HepG2 (cell line): ENCODE measurements around the gene DIMT1. TPM values are rescaled to one million over a fixed set of nuclear protein-coding genes. Genes with fewer than 3 reads are reported as not detected.

Experiments
- EZH2 ChIP-seq: conservative IDR thresholded peaks from 2 replicates; pipeline ENCODE4 v1.6.1; 2012; ENCODE audit warnings: mild to moderate bottlenecking, low read depth, low read length, moderate library complexity
- HIC2 ChIP-seq: sonication (generic); formaldehyde crosslinking; IDR thresholded peaks from 2 replicates; pipeline ENCODE4 v1.9.0; 2022; ENCODE audit warnings: low read depth, missing genetic modification reagents
- MAZ ChIP-seq, 2 experiments: sonication (generic) in 1 of 2; formaldehyde crosslinking in 1 of 2; IDR thresholded peaks; 2 replicates each; pipeline versions ENCODE4 v1.5.0 to v1.6.1; 2012 to 2020; ENCODE audit warnings: low read depth in 2 of 2, mild to moderate bottlenecking in 2 of 2, borderline replicate concordance in 1 of 2, improper control_type of control experiment in 1 of 2, low read length in 1 of 2, missing genetic modification reagents in 1 of 2, moderate library complexity in 1 of 2
- SALL1 ChIP-seq: sonication (generic); formaldehyde crosslinking; IDR thresholded peaks from 2 replicates; pipeline ENCODE4 v1.8.0; 2022; ENCODE audit warnings: mild to moderate bottlenecking, missing genetic modification reagents
- SMC3 ChIP-seq: IDR thresholded peaks from 2 replicates; pipeline ENCODE4 v1.6.1; 2011; ENCODE audit warnings: low read length, improper control_type of control experiment
- TAF1 ChIP-seq: sonication (generic); formaldehyde crosslinking; IDR thresholded peaks from 2 replicates; pipeline ENCODE4 v1.4.0; 2020; ENCODE audit warnings: missing genetic modification reagents
- ZBTB39 ChIP-seq: sonication (generic); formaldehyde crosslinking; IDR thresholded peaks from 2 replicates; pipeline ENCODE4 v1.5.0; 2020; ENCODE audit warnings: missing genetic modification reagents
- polyA plus RNA-seq, 8 experiments: library from polyadenylated mRNA; depleted of rRNA in 3 of 8; stranded (reverse) in 7 of 8; unstranded in 1 of 8; fragments of >200 nt; fragmentation: Illumina TruSeq in 4 of 8; extraction: Trizol in 4 of 8; gene quantifications; 2 replicates each; pipeline versions ENCODE4 v1.2.1 to v1.2.3, GENCODE V29; 2011 to 2016; ENCODE audit warnings: low read depth in 4 of 8, missing spikeins in 1 of 8, mixed read lengths in 1 of 8; ENCODE audit not compliant: insufficient read depth in 1 of 8
- total RNA-seq, 5 experiments: library from RNA; depleted of rRNA; stranded (reverse); fragments of >200 nt; fragmentation: Illumina TruSeq; extraction: Trizol; gene quantifications; 2 replicates each; pipeline ENCODE4 v1.2.3, GENCODE V29; 2016; ENCODE audit warnings: low read depth in 1 of 5
- TF ChIP-seq, protein P1 (sequence below): sonication (generic); formaldehyde crosslinking; IDR thresholded peaks from one replicate; pipeline ENCODE4 v1.5.1; 2020; ENCODE audit warnings: mild to moderate bottlenecking, missing genetic modification reagents; ENCODE audit errors: not compliant biosample characterization
- TF ChIP-seq, protein P2 (sequence below): sonication (generic); formaldehyde crosslinking; IDR thresholded peaks from 2 replicates; pipeline ENCODE4 v1.5.1; 2020; ENCODE audit warnings: missing genetic modification reagents, mild to moderate bottlenecking, borderline replicate concordance

DIMT1 gene
- total and polyA plus RNA-seq, 2 of the 13 experiments (the other 11 are each of a cell fraction or from before 2014, with no cell fraction given): 16.1 to 35.2 TPM

- TF ChIP-seq, protein P1, sequence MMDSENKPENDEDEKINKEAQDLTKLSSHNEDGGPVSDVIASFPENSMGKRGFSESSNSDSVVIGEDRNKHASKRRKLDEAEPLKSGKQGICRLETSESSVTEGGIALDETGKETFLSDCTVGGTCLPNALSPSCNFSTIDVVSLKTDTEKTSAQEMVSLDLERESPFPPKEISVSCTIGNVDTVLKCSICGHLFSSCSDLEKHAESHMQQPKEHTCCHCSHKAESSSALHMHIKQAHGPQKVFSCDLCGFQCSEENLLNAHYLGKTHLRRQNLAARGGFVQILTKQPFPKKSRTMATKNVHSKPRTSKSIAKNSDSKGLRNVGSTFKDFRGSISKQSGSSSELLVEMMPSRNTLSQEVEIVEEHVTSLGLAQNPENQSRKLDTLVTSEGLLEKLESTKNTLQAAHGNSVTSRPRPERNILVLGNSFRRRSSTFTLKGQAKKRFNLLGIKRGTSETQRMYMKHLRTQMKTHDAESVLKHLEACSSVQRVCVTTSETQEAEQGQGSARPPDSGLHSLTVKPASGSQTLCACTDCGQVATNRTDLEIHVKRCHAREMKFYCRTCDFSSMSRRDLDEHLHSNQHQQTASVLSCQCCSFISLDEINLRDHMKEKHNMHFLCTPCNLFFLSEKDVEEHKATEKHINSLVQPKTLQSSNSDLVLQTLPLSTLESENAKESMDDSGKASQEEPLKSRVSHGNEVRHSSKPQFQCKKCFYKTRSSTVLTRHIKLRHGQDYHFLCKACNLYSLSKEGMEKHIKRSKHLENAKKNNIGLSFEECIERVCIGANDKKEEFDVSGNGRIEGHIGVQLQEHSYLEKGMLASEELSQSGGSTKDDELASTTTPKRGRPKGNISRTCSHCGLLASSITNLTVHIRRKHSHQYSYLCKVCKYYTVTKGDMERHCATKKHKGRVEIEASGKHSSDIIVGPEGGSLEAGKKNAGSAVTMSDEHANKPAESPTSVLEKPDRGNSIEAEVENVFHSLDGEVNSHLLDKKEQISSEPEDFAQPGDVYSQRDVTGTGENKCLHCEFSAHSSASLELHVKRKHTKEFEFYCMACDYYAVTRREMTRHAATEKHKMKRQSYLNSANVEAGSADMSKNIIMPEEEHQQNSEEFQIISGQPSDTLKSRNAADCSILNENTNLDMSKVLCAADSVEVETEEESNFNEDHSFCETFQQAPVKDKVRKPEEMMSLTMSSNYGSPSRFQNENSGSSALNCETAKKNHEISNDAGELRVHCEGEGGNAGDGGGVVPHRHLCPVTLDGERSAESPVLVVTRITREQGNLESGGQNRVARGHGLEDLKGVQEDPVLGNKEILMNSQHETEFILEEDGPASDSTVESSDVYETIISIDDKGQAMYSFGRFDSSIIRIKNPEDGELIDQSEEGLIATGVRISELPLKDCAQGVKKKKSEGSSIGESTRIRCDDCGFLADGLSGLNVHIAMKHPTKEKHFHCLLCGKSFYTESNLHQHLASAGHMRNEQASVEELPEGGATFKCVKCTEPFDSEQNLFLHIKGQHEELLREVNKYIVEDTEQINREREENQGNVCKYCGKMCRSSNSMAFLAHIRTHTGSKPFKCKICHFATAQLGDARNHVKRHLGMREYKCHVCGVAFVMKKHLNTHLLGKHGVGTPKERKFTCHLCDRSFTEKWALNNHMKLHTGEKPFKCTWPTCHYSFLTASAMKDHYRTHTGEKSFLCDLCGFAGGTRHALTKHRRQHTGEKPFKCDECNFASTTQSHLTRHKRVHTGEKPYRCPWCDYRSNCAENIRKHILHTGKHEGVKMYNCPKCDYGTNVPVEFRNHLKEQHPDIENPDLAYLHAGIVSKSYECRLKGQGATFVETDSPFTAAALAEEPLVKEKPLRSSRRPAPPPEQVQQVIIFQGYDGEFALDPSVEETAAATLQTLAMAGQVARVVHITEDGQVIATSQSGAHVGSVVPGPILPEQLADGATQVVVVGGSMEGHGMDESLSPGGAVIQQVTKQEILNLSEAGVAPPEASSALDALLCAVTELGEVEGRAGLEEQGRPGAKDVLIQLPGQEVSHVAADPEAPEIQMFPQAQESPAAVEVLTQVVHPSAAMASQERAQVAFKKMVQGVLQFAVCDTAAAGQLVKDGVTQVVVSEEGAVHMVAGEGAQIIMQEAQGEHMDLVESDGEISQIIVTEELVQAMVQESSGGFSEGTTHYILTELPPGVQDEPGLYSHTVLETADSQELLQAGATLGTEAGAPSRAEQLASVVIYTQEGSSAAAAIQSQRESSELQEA (CRISPR knock-in tag): peak; percentile 74
- TF ChIP-seq TAF1 (CRISPR knock-in tag) (peak; percentile 92), SALL1 (CRISPR knock-in tag) (peak; percentile 91), EZH2 (no peak), SMC3 (no peak), MAZ (IDR thresholded peaks at IDR 0.05; ENCODE audit: borderline replicate concordance, low read depth, low read length) (no peak), MAZ (CRISPR knock-in tag; IDR thresholded peaks at IDR 0.05; ENCODE audit: low read depth) (peak; percentile 89; the same call in 1 of the 2 replicates), HIC2 (CRISPR knock-in tag) (no peak), ZBTB39 (CRISPR knock-in tag) (no peak)
- TF ChIP-seq, protein P2, sequence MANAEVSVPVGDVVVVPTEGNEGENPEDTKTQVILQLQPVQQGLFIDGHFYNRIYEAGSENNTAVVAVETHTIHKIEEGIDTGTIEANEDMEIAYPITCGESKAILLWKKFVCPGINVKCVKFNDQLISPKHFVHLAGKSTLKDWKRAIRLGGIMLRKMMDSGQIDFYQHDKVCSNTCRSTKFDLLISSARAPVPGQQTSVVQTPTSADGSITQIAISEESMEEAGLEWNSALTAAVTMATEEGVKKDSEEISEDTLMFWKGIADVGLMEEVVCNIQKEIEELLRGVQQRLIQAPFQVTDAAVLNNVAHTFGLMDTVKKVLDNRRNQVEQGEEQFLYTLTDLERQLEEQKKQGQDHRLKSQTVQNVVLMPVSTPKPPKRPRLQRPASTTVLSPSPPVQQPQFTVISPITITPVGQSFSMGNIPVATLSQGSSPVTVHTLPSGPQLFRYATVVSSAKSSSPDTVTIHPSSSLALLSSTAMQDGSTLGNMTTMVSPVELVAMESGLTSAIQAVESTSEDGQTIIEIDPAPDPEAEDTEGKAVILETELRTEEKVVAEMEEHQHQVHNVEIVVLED: peak; percentile 89
Observed at GRCh38 chr5:62403411-62404250, at the start of gene DIMT1 (continued).
